HEK293 (cell line): Measurements from ENCODE around the gene NUP88.

Experiments
- BCL6B ChIP-seq: fragments of 450-650 bp; formaldehyde crosslinking; IDR thresholded peaks from 2 replicates; pipeline ENCODE4 v1.5.1; 2017; ENCODE audit warnings: missing biosample characterization, missing genetic modification characterization
- GLI4 ChIP-seq: fragments of 450-650 bp; formaldehyde crosslinking; IDR thresholded peaks from 2 replicates; pipeline ENCODE4 v1.5.1; 2016; ENCODE audit warnings: missing biosample characterization, missing genetic modification characterization
- GLIS1 ChIP-seq: fragments of 450-650 bp; formaldehyde crosslinking; IDR thresholded peaks from 2 replicates; pipeline ENCODE4 v1.5.1; 2016; ENCODE audit warnings: missing biosample characterization, missing genetic modification characterization
- HOXC10 ChIP-seq: sonication (generic); formaldehyde crosslinking; IDR thresholded peaks from 2 replicates; pipeline ENCODE4 v1.8.1; 2023; ENCODE audit warnings: mild to moderate bottlenecking, missing genetic modification reagents
- KLF1 ChIP-seq: fragments of 450-650 bp; formaldehyde crosslinking; IDR thresholded peaks from 2 replicates; pipeline ENCODE4 v1.5.1; 2016; ENCODE audit warnings: missing biosample characterization, missing genetic modification characterization
- OVOL3 ChIP-seq: fragments of 450-650 bp; formaldehyde crosslinking; IDR thresholded peaks from 2 replicates; pipeline ENCODE4 v1.5.1; 2016; ENCODE audit warnings: missing biosample characterization, missing genetic modification characterization
- REST ChIP-seq: fragments of 450-650 bp; formaldehyde crosslinking; IDR thresholded peaks from 2 replicates; pipeline ENCODE4 v1.5.1; 2016; ENCODE audit warnings: missing biosample characterization, missing genetic modification characterization
- SALL2 ChIP-seq: fragments of 450-650 bp; formaldehyde crosslinking; IDR thresholded peaks from 2 replicates; pipeline ENCODE4 v1.5.0; 2017; ENCODE audit warnings: missing biosample characterization, mild to moderate bottlenecking, missing genetic modification characterization, borderline replicate concordance
- SCRT2 ChIP-seq: fragments of 450-650 bp; formaldehyde crosslinking; IDR thresholded peaks from 2 replicates; pipeline ENCODE4 v1.5.1; 2016; ENCODE audit warnings: missing biosample characterization, missing genetic modification characterization
- SETDB1 ChIP-seq: IDR thresholded peaks from one replicate; pipeline ENCODE4 v1.6.1; 2017; ENCODE audit warnings: mild to moderate bottlenecking, low read length, moderate library complexity, mixed read lengths; ENCODE audit not compliant: insufficient read length
- SP2 ChIP-seq: fragments of 450-650 bp; formaldehyde crosslinking; IDR thresholded peaks from 2 replicates; pipeline ENCODE4 v1.5.1; 2016; ENCODE audit warnings: missing biosample characterization, missing genetic modification characterization
- TRIM28 ChIP-seq: IDR thresholded peaks from 2 replicates; pipeline ENCODE4 v1.6.1; 2011; ENCODE audit warnings: low read length, control low read depth, borderline replicate concordance
- ZBTB17 ChIP-seq: fragments of 450-650 bp; formaldehyde crosslinking; IDR thresholded peaks from 2 replicates; pipeline ENCODE4 v1.5.1; 2016; ENCODE audit warnings: missing biosample characterization, missing genetic modification characterization
- ZBTB20 ChIP-seq: fragments of 450-650 bp; formaldehyde crosslinking; IDR thresholded peaks from 2 replicates; pipeline ENCODE4 v1.5.1; 2016; ENCODE audit warnings: missing biosample characterization, missing genetic modification characterization
- ZBTB8A ChIP-seq: fragments of 450-650 bp; formaldehyde crosslinking; IDR thresholded peaks from 2 replicates; pipeline ENCODE4 v1.5.1; 2016; ENCODE audit warnings: missing biosample characterization, missing genetic modification characterization
- ZFP3 ChIP-seq: fragments of 450-650 bp; formaldehyde crosslinking; IDR thresholded peaks from 2 replicates; pipeline ENCODE4 v1.5.1; 2016; ENCODE audit warnings: low read depth, missing biosample characterization, missing genetic modification characterization
- ZFP37 ChIP-seq: fragments of 450-650 bp; formaldehyde crosslinking; IDR thresholded peaks from 2 replicates; pipeline ENCODE4 v1.5.1; 2016; ENCODE audit warnings: missing biosample characterization, missing genetic modification characterization
- ZNF121 ChIP-seq: fragments of 450-650 bp; formaldehyde crosslinking; IDR thresholded peaks from 2 replicates; pipeline ENCODE4 v1.5.1; 2016; ENCODE audit warnings: missing biosample characterization, missing genetic modification characterization
- ZNF140 ChIP-seq: fragments of 450-650 bp; formaldehyde crosslinking; IDR thresholded peaks from 2 replicates; pipeline ENCODE4 v1.5.1; 2016; ENCODE audit warnings: missing biosample characterization, missing genetic modification characterization
- ZNF16 ChIP-seq: fragments of 450-650 bp; formaldehyde crosslinking; IDR thresholded peaks from 2 replicates; pipeline ENCODE4 v1.5.1; 2016; ENCODE audit warnings: low read depth, missing biosample characterization, missing genetic modification characterization
- ZNF211 ChIP-seq: fragments of 450-650 bp; formaldehyde crosslinking; IDR thresholded peaks from 2 replicates; pipeline ENCODE4 v1.5.1; 2016; ENCODE audit warnings: low read depth, missing biosample characterization, missing genetic modification characterization
- ZNF274 ChIP-seq, 2 experiments: fragments of 200-500 bp in 1 of 2; fragments of 450-650 bp in 1 of 2; sonication (Bioruptor generic) in 1 of 2; formaldehyde crosslinking in 1 of 2; IDR thresholded peaks; 2 replicates each; pipeline versions ENCODE4 v1.5.1 to v1.6.1; 2014 to 2016; ENCODE audit warnings: borderline replicate concordance in 1 of 2, inconsistent platforms in 1 of 2, low read length in 1 of 2, missing biosample characterization in 1 of 2, missing genetic modification characterization in 1 of 2
- ZNF426 ChIP-seq: fragments of 450-650 bp; formaldehyde crosslinking; IDR thresholded peaks from 2 replicates; pipeline ENCODE4 v1.5.1; 2017; ENCODE audit warnings: missing biosample characterization, missing genetic modification characterization, mild to moderate bottlenecking, inconsistent platforms, moderate library complexity
- ZNF510 ChIP-seq: fragments of 450-650 bp; formaldehyde crosslinking; IDR thresholded peaks from 2 replicates; pipeline ENCODE4 v1.5.1; 2018; ENCODE audit warnings: mild to moderate bottlenecking, missing genetic modification characterization, missing biosample characterization; ENCODE audit not compliant: insufficient replicate concordance
- ZNF518A ChIP-seq: fragments of 450-650 bp; formaldehyde crosslinking; conservative IDR thresholded peaks from 2 replicates; pipeline ENCODE4 v1.5.1; 2016; ENCODE audit warnings: low read depth, missing biosample characterization, missing genetic modification characterization
- ZNF600 ChIP-seq: fragments of 450-650 bp; formaldehyde crosslinking; IDR thresholded peaks from 2 replicates; pipeline ENCODE4 v1.5.1; 2016; ENCODE audit warnings: missing biosample characterization, missing genetic modification characterization
- ZNF692 ChIP-seq: fragments of 450-650 bp; formaldehyde crosslinking; IDR thresholded peaks from 2 replicates; pipeline ENCODE4 v1.5.1; 2016; ENCODE audit warnings: missing biosample characterization, missing genetic modification characterization
- ZNF768 ChIP-seq: fragments of 450-650 bp; formaldehyde crosslinking; IDR thresholded peaks from 2 replicates; pipeline ENCODE4 v1.5.1; 2018; ENCODE audit warnings: missing biosample characterization, mild to moderate bottlenecking, missing genetic modification characterization

NUP88 gene

GRCh38 chr17:5438716-5439445 is 19.4 kb upstream of the NUP88 start, which contains the start of gene C1QBP (continued):
- TF ChIP-seq HOXC10 (CRISPR knock-in tag) (no peak), ZBTB17 (tag by site-specific recombination) (peak; percentile 85), ZNF211 (tag by site-specific recombination) (no peak), ZNF121 (tag by site-specific recombination) (no peak), ZNF518A (tag by site-specific recombination) (peak; percentile 40; the same call in 1 of the 2 replicates), OVOL3 (tag by site-specific recombination) (no peak), GLI4 (tag by site-specific recombination) (no peak), TRIM28 (peak; percentile 64; the same call in 1 of the 2 replicates), ZNF600 (tag by site-specific recombination) (peak; percentile 89), ZNF274 (IDR thresholded peaks at IDR 0.05; ENCODE audit: low read length) (no peak), ZNF274 (tag by site-specific recombination; IDR thresholded peaks at IDR 0.05; ENCODE audit: borderline replicate concordance) (no peak), ZFP37 (tag by site-specific recombination) (no peak), SCRT2 (tag by site-specific recombination) (peak; percentile 52; the same call in 1 of the 2 replicates), SETDB1 (no peak), ZBTB20 (tag by site-specific recombination) (no peak; the same call in 1 of the 2 replicates), BCL6B (no peak), ZNF768 (no peak; the same call in 1 of the 2 replicates), SALL2 (tag by site-specific recombination) (no peak), ZNF16 (tag by site-specific recombination) (no peak), ZNF692 (tag by site-specific recombination) (peak; percentile 44; the same call in 1 of the 2 replicates), SP2 (tag by site-specific recombination) (peak; percentile 73), ZNF426 (tag by site-specific recombination) (no peak), REST (tag by site-specific recombination) (peak; percentile 59), ZNF140 (tag by site-specific recombination) (no peak), GLIS1 (tag by site-specific recombination) (no peak), ZBTB8A (tag by site-specific recombination) (0 out of 2 replicates have a peak, but pooled peaks have one; percentile 29), ZFP3 (no peak), KLF1 (no peak), ZNF510 (tag by site-specific recombination) (no peak)
